Measurements from ENCODE around the gene KLHL25. TPM values are rescaled to one million over a fixed set of nuclear protein-coding genes. Genes with fewer than 3 reads are reported as not detected.

KLHL25 gene
- total and polyA plus RNA-seq, 7 donors: 3.0 to 9.0 (median 5.7) TPM

DNA sequence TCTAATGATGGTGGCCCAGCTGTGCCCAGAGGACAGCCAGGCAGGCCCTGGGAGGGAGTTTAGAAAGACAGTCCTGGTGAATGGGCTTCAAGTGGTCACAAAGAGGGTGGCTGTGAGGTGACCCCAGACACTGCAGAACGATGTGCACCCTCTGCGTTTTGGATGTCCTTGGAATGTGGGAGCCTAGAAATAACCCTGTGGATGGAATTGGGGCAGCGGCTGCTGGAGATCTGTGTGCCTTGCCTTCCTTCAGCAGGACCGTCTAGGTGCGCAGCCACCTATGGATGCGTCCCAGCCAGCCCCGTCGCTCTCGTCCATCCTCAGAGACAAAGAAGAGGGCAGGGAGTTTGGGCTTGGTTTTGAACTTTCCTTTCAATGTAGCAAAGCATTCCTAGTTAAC, 46.5 kb downstream of the KLHL25 start:
- no peaks in the 10 kb centered on the region for H3K9me3 ChIP-seq
- intact Hi-C loops (cut with DNase I): no loop called here
- TF ChIP-seq POLR2A (IDR thresholded peaks at IDR 0.05) (no peak), EP300 (IDR thresholded peaks at IDR 0.05) (no peak), POLR2AphosphoS5 (IDR thresholded peaks at IDR 0.05) (no peak), CTCF (IDR thresholded peaks at IDR 0.05) (no peak)
- peaks cover 17 to 57% (median 30%) of the 10 kb centered on the region in 4 donors for H3K36me3 ChIP-seq
- WGBS, 2 donors: 76 to 89% methylated on average over 9 of the region's 9 CpGs
- no peak overlapping the region for H3K4me3 ChIP-seq
- no peaks in the 10 kb centered on the region for H3K27me3 ChIP-seq
- peaks cover 0 to 46% (median 41%) of the 10 kb centered on the region in 4 donors for H3K4me1 ChIP-seq
- peak; percentile 40 for DNase-seq
- H3K27ac ChIP-seq: peak overlapping the region in 3 of 4 donors; percentile 69 to 88 (median 83)

- 95% methylated on average over 12 of the region's 12 CpGs for WGBS, 2 donors
- Histone ChIP-seq H3K36me3 (peaks cover 17 to 61% (median 30%) of the 10 kb centered on the region in 4 donors), H3K27me3 (no peaks in the 10 kb centered on the region), H3K27ac (peak overlapping the region in 1 of 4 donors; percentile 18), H3K4me3 (no peak overlapping the region), H3K4me1 (peaks cover 0 to 55% (median 53%) of the 10 kb centered on the region in 4 donors), H3K9me3 (no peaks in the 10 kb centered on the region)
- peak; percentile 51 for DNase-seq
- TF ChIP-seq POLR2AphosphoS5 (IDR thresholded peaks at IDR 0.05) (no peak), CTCF (IDR thresholded peaks at IDR 0.05) (no peak), EP300 (IDR thresholded peaks at IDR 0.05) (no peak), POLR2A (IDR thresholded peaks at IDR 0.05) (no peak)
- intact Hi-C loops (cut with DNase I): no loop called here
Measured at GRCh38 chr15:85746641-85747040, 48.1 kb downstream of the KLHL25 start.

GRCh38 chr15:85745525-85746150, 49.1 kb downstream of the KLHL25 start:
- Histone ChIP-seq H3K4me1 (peaks cover 0 to 46% (median 43%) of the 10 kb centered on the region in 4 donors), H3K36me3 (peaks cover 21 to 71% (median 36%) of the 10 kb centered on the region in 4 donors), H3K27ac (no peak overlapping the region)

GRCh38 chr15:85745023-85745422, 49.7 kb downstream of the KLHL25 start:
- intact Hi-C loops (cut with DNase I): no loop called here
- H3K36me3 ChIP-seq: peaks cover 21 to 77% (median 39%) of the 10 kb centered on the region in 4 donors
- peaks cover 0 to 40% (median 37%) of the 10 kb centered on the region in 4 donors for H3K4me1 ChIP-seq

More at GRCh38 chr15:85745525-85746150, 49.1 kb downstream of the KLHL25 start:
- Histone ChIP-seq H3K27me3 (no peaks in the 10 kb centered on the region), H3K9me3 (no peaks in the 10 kb centered on the region), H3K4me3 (no peak overlapping the region)
- 84 to 87% methylated on average over 14 of the region's 14 CpGs for WGBS, 2 donors
- intact Hi-C loops (cut with DNase I): no loop called here
- TF ChIP-seq CTCF (IDR thresholded peaks at IDR 0.05) (no peak), POLR2A (IDR thresholded peaks at IDR 0.05) (no peak), POLR2AphosphoS5 (IDR thresholded peaks at IDR 0.05) (no peak), EP300 (IDR thresholded peaks at IDR 0.05) (no peak)
- DNase-seq: peak; percentile 57

More at GRCh38 chr15:85745023-85745422, 49.7 kb downstream of the KLHL25 start:
- no peaks in the 10 kb centered on the region for H3K27me3 ChIP-seq
- DNase-seq: peak; percentile 40
- H3K9me3 ChIP-seq: no peaks in the 10 kb centered on the region
- no peak overlapping the region for H3K27ac ChIP-seq
- no peak overlapping the region for H3K4me3 ChIP-seq
- WGBS, 2 donors: 92 to 94% methylated on average over 12 of the region's 12 CpGs
- TF ChIP-seq POLR2AphosphoS5 (IDR thresholded peaks at IDR 0.05) (no peak), POLR2A (IDR thresholded peaks at IDR 0.05) (no peak), CTCF (IDR thresholded peaks at IDR 0.05) (no peak), EP300 (IDR thresholded peaks at IDR 0.05) (no peak)

Measured in sigmoid colon (tissue), 7 donors.